Transverse colon (tissue), 4 donors: Measurements from ENCODE around the gene LAMC1.

ENCODE experiments used
- POLR2AphosphoS5 ChIP-seq, 3 donors: sonication (generic); formaldehyde crosslinking; IDR thresholded peaks; one replicate each; pipeline ENCODE4 v1.6.1; 2016; ENCODE audit warnings: antibody characterized with exemption in 3 of 3
- TF ChIP-seq, protein P1 (sequence below), 5 experiments: fragments of 200-600 bp in 3 of 5; fragments of 450-650 bp in 2 of 5; sonication (generic) in 3 of 5; IDR thresholded peaks; 1 replicate in 2 of 5; 2 replicates in 3 of 5; pipeline ENCODE4 v1.5.1; 2016 to 2017; ENCODE audit warnings: antibody characterized with exemption in 5 of 5, inconsistent platforms in 3 of 5, mild to moderate bottlenecking in 2 of 5, moderate library complexity in 1 of 5

DNA sequence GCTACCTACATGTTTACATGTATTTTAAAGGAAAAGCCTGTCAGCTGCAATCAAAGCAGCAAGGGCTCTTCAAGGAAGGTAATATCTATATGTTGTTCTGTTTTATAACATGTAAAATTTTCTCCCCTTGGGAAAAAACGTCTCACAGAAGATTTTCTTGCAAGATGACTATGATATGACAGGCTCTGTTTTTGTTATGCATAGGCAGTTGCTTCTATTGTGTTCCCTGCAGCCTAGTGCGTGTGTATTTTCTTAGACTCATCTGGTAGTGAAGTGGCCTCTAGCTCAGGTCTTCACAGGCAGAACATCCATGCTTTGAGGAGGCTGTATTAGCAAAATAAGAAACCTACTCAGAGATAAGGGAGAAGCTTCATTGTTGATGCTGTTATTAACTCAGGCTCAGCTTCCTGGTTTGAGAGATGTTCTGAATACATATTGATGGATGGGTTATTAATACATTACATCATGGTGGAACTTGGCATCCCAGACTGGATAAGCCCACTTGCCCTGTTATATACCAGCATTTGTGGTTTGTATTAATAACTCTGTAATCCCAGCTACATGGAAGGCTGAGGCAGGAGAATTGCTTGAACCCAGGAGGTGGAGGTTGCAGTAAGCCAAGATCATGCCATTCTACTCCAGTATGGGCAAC is 35.8 kb downstream of the LAMC1 start:
- TF ChIP-seq, protein P1, sequence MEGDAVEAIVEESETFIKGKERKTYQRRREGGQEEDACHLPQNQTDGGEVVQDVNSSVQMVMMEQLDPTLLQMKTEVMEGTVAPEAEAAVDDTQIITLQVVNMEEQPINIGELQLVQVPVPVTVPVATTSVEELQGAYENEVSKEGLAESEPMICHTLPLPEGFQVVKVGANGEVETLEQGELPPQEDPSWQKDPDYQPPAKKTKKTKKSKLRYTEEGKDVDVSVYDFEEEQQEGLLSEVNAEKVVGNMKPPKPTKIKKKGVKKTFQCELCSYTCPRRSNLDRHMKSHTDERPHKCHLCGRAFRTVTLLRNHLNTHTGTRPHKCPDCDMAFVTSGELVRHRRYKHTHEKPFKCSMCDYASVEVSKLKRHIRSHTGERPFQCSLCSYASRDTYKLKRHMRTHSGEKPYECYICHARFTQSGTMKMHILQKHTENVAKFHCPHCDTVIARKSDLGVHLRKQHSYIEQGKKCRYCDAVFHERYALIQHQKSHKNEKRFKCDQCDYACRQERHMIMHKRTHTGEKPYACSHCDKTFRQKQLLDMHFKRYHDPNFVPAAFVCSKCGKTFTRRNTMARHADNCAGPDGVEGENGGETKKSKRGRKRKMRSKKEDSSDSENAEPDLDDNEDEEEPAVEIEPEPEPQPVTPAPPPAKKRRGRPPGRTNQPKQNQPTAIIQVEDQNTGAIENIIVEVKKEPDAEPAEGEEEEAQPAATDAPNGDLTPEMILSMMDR (IDR thresholded peaks at IDR 0.05), result no peak
- no peak for TF ChIP-seq POLR2AphosphoS5 (IDR thresholded peaks at IDR 0.05)
